Lower lobe of right lung (tissue), 2 donors: Measurements from ENCODE around the gene CLDN11. TPM values are rescaled to one million over a fixed set of nuclear protein-coding genes. Genes with fewer than 3 reads are reported as not detected.

Experiments
- ATAC-seq, 2 donors: fragments of 200-7000 bp; cut with Tn5 transposase; one replicate each; pipeline ENCODE4 v1.9.1; 2020 to 2022; ENCODE audit warnings: mild to moderate bottlenecking in 2 of 2, moderate library complexity in 2 of 2
- DNase-seq: peaks from one replicate; pipeline ENCODE4 v3.0.0-alpha.2; 2020
- H3K27ac ChIP-seq: fragments of 200-600 bp; one replicate; pipeline ENCODE4 v1.8.0; 2022
- H3K27me3 ChIP-seq: fragments of 200-600 bp; one replicate; pipeline ENCODE4 v1.8.0; 2022; ENCODE audit warnings: low read depth
- H3K36me3 ChIP-seq: fragments of 200-600 bp; one replicate; pipeline ENCODE4 v1.8.0; 2022; ENCODE audit warnings: mild to moderate bottlenecking
- H3K4me1 ChIP-seq: fragments of 200-600 bp; one replicate; pipeline ENCODE4 v1.8.0; 2022
- H3K4me3 ChIP-seq: fragments of 200-600 bp; one replicate; pipeline ENCODE4 v1.8.0; 2022; ENCODE audit warnings: mild to moderate bottlenecking
- H3K9me3 ChIP-seq: fragments of 200-600 bp; one replicate; pipeline ENCODE4 v1.8.0; 2022
- CTCF ChIP-seq: fragments of 200-600 bp; IDR thresholded peaks from one replicate; pipeline ENCODE4 v1.8.0; 2022; ENCODE audit warnings: antibody characterized with exemption, mild to moderate bottlenecking
- intact Hi-C: fragments of 100-400 bp; cut with DNase I; formaldehyde crosslinking; loops from one replicate; pipeline ENCODE4 v1.11.0; 2022
- total RNA-seq: library from RNA; stranded (reverse); fragmentation: NEBNext Ultra II Directional; extraction: Animal tissue kit (Norgen Biotek cat#: 25700); gene quantifications from one replicate; pipeline ENCODE4 v1.2.1, GENCODE V29; 2021
- donor health status: DM: no; HTN: yes; CAD: no; lungs with severe emphysema.

Gene CLDN11
- total RNA-seq, 1 donor from 2014 or later: 22.4 TPM

- intact Hi-C loops: no loop called here
- no peak for ATAC-seq
- H3K36me3 ChIP-seq: no peaks in the 10 kb centered on the region
- DNase-seq: no peak
- no peaks in the 10 kb centered on the region for H3K4me1 ChIP-seq
- H3K9me3 ChIP-seq: no peaks in the 10 kb centered on the region
- H3K4me3 ChIP-seq: no peak overlapping the region
- no peak overlapping the region for H3K27ac ChIP-seq
- no peaks in the 10 kb centered on the region for H3K27me3 ChIP-seq
- TF ChIP-seq CTCF: no peak
These were observed 51.7 kb downstream of the CLDN11 start for GRCh38 chr3:170470063-170471016.

GRCh38 chr3:170471149-170471548, 52.5 kb downstream of the CLDN11 start:
- DNase-seq: no peak
- Histone ChIP-seq H3K27ac (no peak overlapping the region), H3K4me3 (no peak overlapping the region), H3K4me1 (no peaks in the 10 kb centered on the region), H3K27me3 (no peaks in the 10 kb centered on the region), H3K36me3 (no peaks in the 10 kb centered on the region), H3K9me3 (no peaks in the 10 kb centered on the region)
- ATAC-seq: no peak
- intact Hi-C loops: no loop called here
- no peak for TF ChIP-seq CTCF

GRCh38 chr3:170473358-170473757, 54.7 kb downstream of the CLDN11 start:
- Histone ChIP-seq H3K27ac (no peak overlapping the region), H3K4me1 (no peaks in the 10 kb centered on the region), H3K4me3 (no peak overlapping the region), H3K9me3 (no peaks in the 10 kb centered on the region), H3K36me3 (no peaks in the 10 kb centered on the region), H3K27me3 (no peaks in the 10 kb centered on the region)
- TF ChIP-seq CTCF: no peak
- no peak for DNase-seq
- no peak for ATAC-seq
- intact Hi-C loops: no loop called here

GRCh38 chr3:170475092-170475685, 56.5 kb downstream of the CLDN11 start:
- H3K4me1 ChIP-seq: no peaks in the 10 kb centered on the region
- intact Hi-C loops: no loop called here
- H3K27ac ChIP-seq: no peak overlapping the region
- no peaks in the 10 kb centered on the region for H3K36me3 ChIP-seq
- no peak overlapping the region for H3K4me3 ChIP-seq
- TF ChIP-seq CTCF: no peak
- DNase-seq (no peak), ATAC-seq (no peak)
- H3K9me3 ChIP-seq: no peaks in the 10 kb centered on the region
- H3K27me3 ChIP-seq: no peaks in the 10 kb centered on the region

GRCh38 chr3:170476291-170476690, 57.6 kb downstream of the CLDN11 start:
- TF ChIP-seq CTCF: no peak
- no peak for DNase-seq
- ATAC-seq: no peak

More at GRCh38 chr3:170476291-170476690, 57.6 kb downstream of the CLDN11 start:
- H3K4me1 ChIP-seq: no peaks in the 10 kb centered on the region
- H3K36me3 ChIP-seq: no peaks in the 10 kb centered on the region
- H3K4me3 ChIP-seq: no peak overlapping the region
- H3K27ac ChIP-seq: no peak overlapping the region
- no peaks in the 10 kb centered on the region for H3K9me3 ChIP-seq
- intact Hi-C loops: no loop called here
- H3K27me3 ChIP-seq: no peaks in the 10 kb centered on the region
